Bronchial epithelial cell (primary cell): Measurements from ENCODE around the gene CCDC137. TPM values are rescaled to one million over a fixed set of nuclear protein-coding genes. Genes with fewer than 3 reads are reported as not detected.

ENCODE experiments used
- DNase-seq: peaks from one replicate; pipeline ENCODE4 v3.0.0-alpha.2; 2010; ENCODE audit warnings: low read depth
- FAIRE-seq: peaks from 2 replicates; lab custom pipeline; 2011; peaks lifted over from hg19 to GRCh38; lab: Jason Lieb, UNC
- H3K27me3 ChIP-seq: 2 replicates; pipeline ENCODE4 v1.5.1; 2011; ENCODE audit warnings: low read length; ENCODE audit not compliant: control insufficient read depth, insufficient read depth
- H3K36me3 ChIP-seq: 2 replicates; pipeline ENCODE4 v1.5.1; 2011; ENCODE audit warnings: low read length; ENCODE audit not compliant: control insufficient read depth, insufficient read depth
- H3K4me3 ChIP-seq: 2 replicates; pipeline ENCODE4 v1.5.1; 2011; ENCODE audit warnings: mild to moderate bottlenecking, low read depth, low read length, control low read depth
- CTCF ChIP-seq: IDR thresholded peaks from 2 replicates; pipeline ENCODE4 v1.5.1; 2011; ENCODE audit warnings: mild to moderate bottlenecking, moderate library complexity, low read length, control low read depth, inconsistent platforms; ENCODE audit not compliant: insufficient read depth, severe bottlenecking
- total RNA-seq: library from RNA; depleted of rRNA; stranded (reverse); fragments of >200 nt; gene quantifications from 2 replicates; pipeline ENCODE4 v1.2.1, GENCODE V29; 2014

The CCDC137 gene
- total RNA-seq, 1 donor from 2014 or later, result 6.8 TPM

GRCh38 chr17:81631482-81631881 is 35.1 kb upstream of the CCDC137 start:
- TF ChIP-seq CTCF, result no peak
- H3K36me3 ChIP-seq, result peaks cover 7% of the 10 kb centered on the region
- H3K27me3 ChIP-seq, result no peaks in the 10 kb centered on the region
- DNase-seq (no peak), FAIRE-seq (no peak)
- no peak overlapping the region for H3K4me3 ChIP-seq

DNA sequence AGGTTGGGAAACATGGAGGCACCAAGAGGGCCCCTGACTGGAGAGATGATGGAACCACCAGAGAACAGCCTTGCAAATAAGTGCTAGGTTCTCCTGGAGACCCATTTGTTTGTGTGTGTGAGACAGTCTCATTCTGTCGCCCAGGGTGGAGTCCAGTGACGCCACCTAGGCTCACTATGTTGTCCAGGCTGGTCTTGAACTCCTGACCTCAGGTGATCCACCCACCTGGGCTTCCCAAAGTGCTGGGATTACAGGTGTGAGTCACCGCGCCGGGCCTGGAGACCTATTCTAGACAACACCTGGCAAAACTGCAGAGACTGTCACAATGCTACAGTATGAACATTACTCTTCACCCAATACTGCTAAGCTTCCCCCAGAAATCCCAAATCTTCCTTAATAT is 31.1 kb upstream of the CCDC137 start:
- no peak for FAIRE-seq
- Histone ChIP-seq H3K36me3 (peaks cover 2% of the 10 kb centered on the region), H3K27me3 (no peaks in the 10 kb centered on the region), H3K4me3 (no peak overlapping the region)
- no peak for TF ChIP-seq CTCF
- DNase-seq, result peak; percentile 27

DNA sequence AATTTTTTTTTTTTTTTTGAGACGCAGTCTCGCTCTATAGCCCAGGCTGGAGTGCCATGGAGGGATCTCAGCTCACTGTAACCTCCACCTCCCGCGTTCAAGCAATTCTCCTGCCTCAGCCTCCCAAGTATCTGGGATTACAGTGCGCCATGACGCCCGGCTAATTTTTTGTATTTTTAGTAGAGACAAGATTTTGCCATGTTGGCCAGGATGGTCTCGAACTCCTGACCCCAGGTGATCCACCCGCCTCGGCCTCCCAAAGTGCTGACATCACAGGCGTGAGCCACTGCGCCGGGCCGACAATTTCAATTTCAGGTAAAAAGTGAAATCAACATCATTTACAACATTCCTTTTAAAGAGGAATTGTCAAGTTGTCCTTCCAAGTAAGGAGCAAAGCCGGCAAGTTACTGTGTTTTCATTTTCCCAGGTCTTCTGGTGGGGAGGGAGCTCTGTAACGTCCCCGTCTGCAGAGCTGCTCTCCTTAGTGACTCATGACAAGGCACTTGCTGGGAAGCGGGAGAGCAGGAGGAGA is 30.5 kb upstream of the CCDC137 start:
- DNase-seq (peak; percentile 57), FAIRE-seq (no peak)
- H3K36me3 ChIP-seq, result peaks cover 2% of the 10 kb centered on the region
- H3K27me3 ChIP-seq, result no peaks in the 10 kb centered on the region
- TF ChIP-seq CTCF, result no peak
- H3K4me3 ChIP-seq, result peak overlapping the region; percentile 57

- no peak for TF ChIP-seq CTCF
- no peaks in the 10 kb centered on the region for H3K36me3 ChIP-seq
- no peak for FAIRE-seq
- DNase-seq, result peak; percentile 57
- H3K4me3 ChIP-seq, result peak within 1 kb of the TSS; percentile 57
- no peaks in the 10 kb centered on the region for H3K27me3 ChIP-seq
Observed at GRCh38 chr17:81636505-81637288, 29.8 kb upstream of the CCDC137 start, which contains the start of the genes NPLOC4 and TSPAN10. NPLOC4 (minus strand) TSS chr17:81637112; CDS start chr17:81636930, 182 bp downstream. TSPAN10 (plus strand) TSS chr17:81637196; CDS start chr17:81642413, 5,217 bp downstream.

DNA sequence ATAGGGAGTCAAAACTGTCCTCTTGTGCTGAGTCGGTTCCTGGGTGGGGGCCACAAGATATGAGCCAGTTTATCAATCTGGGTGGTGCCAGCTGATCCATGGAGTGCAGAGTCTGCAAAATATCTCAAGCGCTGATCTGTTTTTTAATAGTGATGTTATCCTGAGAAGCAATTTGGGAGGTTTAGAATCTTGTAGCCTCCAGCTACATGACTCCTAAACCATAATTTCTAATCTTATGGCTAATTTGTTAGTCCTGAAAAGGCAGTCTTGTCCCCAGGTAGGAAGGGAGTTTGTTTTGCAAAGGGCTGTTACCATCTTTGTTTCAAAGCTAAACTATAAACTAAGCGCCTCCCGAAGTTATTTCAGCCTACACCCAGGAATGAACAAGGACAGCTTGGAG is 27.9 kb upstream of the CCDC137 start:
- FAIRE-seq, result no peak
- H3K4me3 ChIP-seq, result no peak overlapping the region
- no peaks in the 10 kb centered on the region for H3K36me3 ChIP-seq
- H3K27me3 ChIP-seq, result no peaks in the 10 kb centered on the region
- DNase-seq, result no peak
- no peak for TF ChIP-seq CTCF
